HepG2 (cell line): ENCODE measurements around the gene OST4. TPM values are rescaled to one million over a fixed set of nuclear protein-coding genes. Genes with fewer than 3 reads are reported as not detected.
A peak's percentile ranks its signal among the peaks of the same experiment; 100 is the strongest.

Experiments
- ADNP ChIP-seq: sonication (generic); formaldehyde crosslinking; IDR thresholded peaks from 2 replicates; pipeline ENCODE4 v1.4.0; 2020; ENCODE audit warnings: missing genetic modification reagents
- ARID4A ChIP-seq: sonication (generic); formaldehyde crosslinking; IDR thresholded peaks from 2 replicates; pipeline ENCODE4 v1.5.0; 2020; ENCODE audit warnings: mild to moderate bottlenecking, missing genetic modification reagents, borderline replicate concordance
- CBX2 ChIP-seq, 2 experiments: fragments of 200-600 bp in 1 of 2; sonication (generic); formaldehyde crosslinking in 1 of 2; IDR thresholded peaks; 2 replicates each; pipeline versions ENCODE4 v1.7.0 to v1.8.1; 2018 to 2022; ENCODE audit warnings: low read depth in 2 of 2, low read length in 1 of 2, mild to moderate bottlenecking in 1 of 2, missing genetic modification reagents in 1 of 2
- HOMEZ ChIP-seq: IDR thresholded peaks from 2 replicates; pipeline ENCODE4 v1.6.1; 2016; ENCODE audit warnings: low read depth
- KAT7 ChIP-seq: IDR thresholded peaks from 2 replicates; pipeline ENCODE4 v1.6.1; 2018; ENCODE audit warnings: borderline replicate concordance, missing compliant biosample characterization
- KDM1A ChIP-seq: IDR thresholded peaks from 2 replicates; pipeline ENCODE4 v1.6.1; 2016; ENCODE audit warnings: missing compliant biosample characterization
- KMT2A ChIP-seq: sonication (generic); formaldehyde crosslinking; IDR thresholded peaks from 2 replicates; pipeline ENCODE4 v1.4.0; 2020; ENCODE audit warnings: missing genetic modification reagents
- NAIF1 ChIP-seq: sonication (generic); formaldehyde crosslinking; IDR thresholded peaks from 2 replicates; pipeline ENCODE4 v1.5.0; 2020; ENCODE audit warnings: mild to moderate bottlenecking, missing genetic modification reagents, borderline replicate concordance
- STAT6 ChIP-seq: sonication (generic); formaldehyde crosslinking; IDR thresholded peaks from 2 replicates; pipeline ENCODE4 v1.4.0; 2020; ENCODE audit warnings: missing genetic modification reagents, mild to moderate bottlenecking, borderline replicate concordance
- ZNF773 ChIP-seq: sonication (generic); formaldehyde crosslinking; IDR thresholded peaks from 2 replicates; pipeline ENCODE4 v1.4.0; 2020; ENCODE audit warnings: missing genetic modification reagents, borderline replicate concordance
- ZNF883 ChIP-seq: sonication (generic); formaldehyde crosslinking; IDR thresholded peaks from 2 replicates; pipeline ENCODE4 v1.5.1; 2020; ENCODE audit warnings: mild to moderate bottlenecking, missing genetic modification reagents; ENCODE audit errors: not compliant biosample characterization
- polyA plus RNA-seq, 8 experiments: library from polyadenylated mRNA; depleted of rRNA in 3 of 8; stranded (reverse) in 7 of 8; unstranded in 1 of 8; fragments of >200 nt; fragmentation: Illumina TruSeq in 4 of 8; extraction: Trizol in 4 of 8; gene quantifications; 2 replicates each; pipeline versions ENCODE4 v1.2.1 to v1.2.3, GENCODE V29; 2011 to 2016; ENCODE audit warnings: low read depth in 4 of 8, missing spikeins in 1 of 8, mixed read lengths in 1 of 8; ENCODE audit not compliant: insufficient read depth in 1 of 8
- total RNA-seq, 5 experiments: library from RNA; depleted of rRNA; stranded (reverse); fragments of >200 nt; fragmentation: Illumina TruSeq; extraction: Trizol; gene quantifications; 2 replicates each; pipeline ENCODE4 v1.2.3, GENCODE V29; 2016; ENCODE audit warnings: low read depth in 1 of 5
- TF ChIP-seq, protein P1 (sequence below): sonication (generic); formaldehyde crosslinking; IDR thresholded peaks from 2 replicates; pipeline ENCODE4 v1.9.0; 2021; ENCODE audit warnings: mild to moderate bottlenecking, missing genetic modification reagents

Gene OST4
- total and polyA plus RNA-seq, 2 of the 13 experiments (the other 11 are each of a cell fraction or from before 2014, with no cell fraction given), result 498 to 584 TPM

DNA sequence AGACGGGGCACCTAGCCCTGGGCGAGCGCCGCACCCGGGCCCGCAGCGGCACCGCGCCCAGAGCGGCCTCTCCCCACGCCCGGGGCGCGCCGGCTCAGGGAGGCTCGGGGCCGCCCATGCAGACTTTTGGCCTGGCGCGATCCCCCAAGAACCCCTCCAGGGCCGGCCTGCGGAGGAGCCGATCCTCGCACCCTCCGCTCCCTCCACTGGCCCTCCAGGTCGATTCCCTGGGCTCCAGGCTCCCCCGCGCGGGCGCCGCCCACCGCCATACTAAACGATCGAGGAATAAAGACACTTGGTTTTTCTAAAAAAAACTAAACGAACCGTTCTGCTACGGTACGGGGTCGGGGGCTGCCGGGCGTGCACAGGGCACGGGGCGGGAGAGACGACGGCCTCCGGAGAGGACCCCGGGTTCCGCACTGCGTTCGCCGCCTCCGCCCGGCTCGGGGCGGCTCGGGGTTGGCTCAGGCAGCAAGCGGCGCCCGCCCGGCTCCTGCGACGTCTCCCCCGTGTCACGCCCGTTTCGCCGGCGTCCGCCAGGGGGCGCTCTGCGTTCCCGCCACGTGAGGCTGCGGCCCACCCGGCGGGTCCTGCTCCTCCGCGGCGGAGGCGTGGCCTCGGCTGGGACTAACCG is 14.8 kb upstream of the OST4 start (continued):
- 0 out of 2 replicates have a peak, but pooled peaks have one; percentile 15 for TF ChIP-seq STAT6 (CRISPR knock-in tag)
- peak; percentile 92; the same call in 1 of the 2 replicates for TF ChIP-seq KAT7 (CRISPR knock-in tag)
- peak; percentile 34 for TF ChIP-seq ZNF883
- TF ChIP-seq ARID4A (CRISPR knock-in tag), result no peak; the same call in 1 of the 2 replicates
- TF ChIP-seq, protein P1, sequence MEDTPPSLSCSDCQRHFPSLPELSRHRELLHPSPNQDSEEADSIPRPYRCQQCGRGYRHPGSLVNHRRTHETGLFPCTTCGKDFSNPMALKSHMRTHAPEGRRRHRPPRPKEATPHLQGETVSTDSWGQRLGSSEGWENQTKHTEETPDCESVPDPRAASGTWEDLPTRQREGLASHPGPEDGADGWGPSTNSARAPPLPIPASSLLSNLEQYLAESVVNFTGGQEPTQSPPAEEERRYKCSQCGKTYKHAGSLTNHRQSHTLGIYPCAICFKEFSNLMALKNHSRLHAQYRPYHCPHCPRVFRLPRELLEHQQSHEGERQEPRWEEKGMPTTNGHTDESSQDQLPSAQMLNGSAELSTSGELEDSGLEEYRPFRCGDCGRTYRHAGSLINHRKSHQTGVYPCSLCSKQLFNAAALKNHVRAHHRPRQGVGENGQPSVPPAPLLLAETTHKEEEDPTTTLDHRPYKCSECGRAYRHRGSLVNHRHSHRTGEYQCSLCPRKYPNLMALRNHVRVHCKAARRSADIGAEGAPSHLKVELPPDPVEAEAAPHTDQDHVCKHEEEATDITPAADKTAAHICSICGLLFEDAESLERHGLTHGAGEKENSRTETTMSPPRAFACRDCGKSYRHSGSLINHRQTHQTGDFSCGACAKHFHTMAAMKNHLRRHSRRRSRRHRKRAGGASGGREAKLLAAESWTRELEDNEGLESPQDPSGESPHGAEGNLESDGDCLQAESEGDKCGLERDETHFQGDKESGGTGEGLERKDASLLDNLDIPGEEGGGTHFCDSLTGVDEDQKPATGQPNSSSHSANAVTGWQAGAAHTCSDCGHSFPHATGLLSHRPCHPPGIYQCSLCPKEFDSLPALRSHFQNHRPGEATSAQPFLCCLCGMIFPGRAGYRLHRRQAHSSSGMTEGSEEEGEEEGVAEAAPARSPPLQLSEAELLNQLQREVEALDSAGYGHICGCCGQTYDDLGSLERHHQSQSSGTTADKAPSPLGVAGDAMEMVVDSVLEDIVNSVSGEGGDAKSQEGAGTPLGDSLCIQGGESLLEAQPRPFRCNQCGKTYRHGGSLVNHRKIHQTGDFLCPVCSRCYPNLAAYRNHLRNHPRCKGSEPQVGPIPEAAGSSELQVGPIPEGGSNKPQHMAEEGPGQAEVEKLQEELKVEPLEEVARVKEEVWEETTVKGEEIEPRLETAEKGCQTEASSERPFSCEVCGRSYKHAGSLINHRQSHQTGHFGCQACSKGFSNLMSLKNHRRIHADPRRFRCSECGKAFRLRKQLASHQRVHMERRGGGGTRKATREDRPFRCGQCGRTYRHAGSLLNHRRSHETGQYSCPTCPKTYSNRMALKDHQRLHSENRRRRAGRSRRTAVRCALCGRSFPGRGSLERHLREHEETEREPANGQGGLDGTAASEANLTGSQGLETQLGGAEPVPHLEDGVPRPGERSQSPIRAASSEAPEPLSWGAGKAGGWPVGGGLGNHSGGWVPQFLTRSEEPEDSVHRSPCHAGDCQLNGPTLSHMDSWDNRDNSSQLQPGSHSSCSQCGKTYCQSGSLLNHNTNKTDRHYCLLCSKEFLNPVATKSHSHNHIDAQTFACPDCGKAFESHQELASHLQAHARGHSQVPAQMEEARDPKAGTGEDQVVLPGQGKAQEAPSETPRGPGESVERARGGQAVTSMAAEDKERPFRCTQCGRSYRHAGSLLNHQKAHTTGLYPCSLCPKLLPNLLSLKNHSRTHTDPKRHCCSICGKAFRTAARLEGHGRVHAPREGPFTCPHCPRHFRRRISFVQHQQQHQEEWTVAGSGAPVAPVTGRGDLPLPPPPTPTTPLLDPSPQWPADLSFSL (CRISPR knock-in tag), result no peak
- no peak for TF ChIP-seq HOMEZ (CRISPR knock-in tag)
- no peak for TF ChIP-seq CBX2 (IDR thresholded peaks at IDR 0.05; ENCODE audit: low read depth, low read length)
- 0 out of 2 replicates have a peak, but pooled peaks have one; percentile 13 for TF ChIP-seq CBX2 (CRISPR knock-in tag; IDR thresholded peaks at IDR 0.05; ENCODE audit: low read depth)
- TF ChIP-seq NAIF1 (CRISPR knock-in tag), result no peak
- no peak; the same call in 1 of the 2 replicates for TF ChIP-seq KDM1A (CRISPR knock-in tag)
- TF ChIP-seq ZNF773 (CRISPR knock-in tag), result no peak
- peak; percentile 87 for TF ChIP-seq KMT2A (CRISPR knock-in tag)
- TF ChIP-seq ADNP (CRISPR knock-in tag), result no peak
